MM.1S (cell line): ENCODE measurements around the gene CRYGA.
A peak's percentile ranks its signal among the peaks of the same experiment; 100 is the strongest.

Source experiments
- DNase-seq: peaks from one replicate; pipeline ENCODE4 v3.0.0-alpha.2; 2015
- H2AFZ ChIP-seq: fragments of 300-600 bp; sonication (generic); 2 replicates; pipeline ENCODE4 v1.6.0; 2016; ENCODE audit warnings: antibody characterized with exemption, low read length
- H3F3A ChIP-seq: fragments of 300-600 bp; sonication (generic); 2 replicates; pipeline ENCODE4 v1.6.1; 2016; ENCODE audit warnings: mild to moderate bottlenecking, antibody characterized with exemption, low read length, moderate library complexity, mixed read lengths; ENCODE audit not compliant: insufficient read depth
- H3K27ac ChIP-seq: fragments of 300-600 bp; sonication (generic); 2 replicates; pipeline ENCODE4 v1.5.1; 2016; ENCODE audit warnings: mild to moderate bottlenecking, low read length
- H3K27me3 ChIP-seq: fragments of 300-600 bp; sonication (generic); replicated peaks from 2 replicates; pipeline ENCODE4 v1.6.0; 2016; ENCODE audit warnings: low read length; ENCODE audit not compliant: insufficient read depth
- H3K36me3 ChIP-seq: fragments of 300-600 bp; sonication (generic); replicated peaks from 2 replicates; pipeline ENCODE4 v1.6.1; 2016; ENCODE audit warnings: mild to moderate bottlenecking, low read length, mixed read lengths; ENCODE audit not compliant: insufficient read depth
- H3K4me1 ChIP-seq: fragments of 300-600 bp; sonication (generic); 2 replicates; pipeline ENCODE4 v1.6.1; 2016; ENCODE audit warnings: low read length, mixed read lengths
- H3K4me2 ChIP-seq: fragments of 300-600 bp; sonication (generic); 2 replicates; pipeline ENCODE4 v1.6.0; 2016; ENCODE audit warnings: low read depth, low read length
- H3K4me3 ChIP-seq: fragments of 300-600 bp; sonication (generic); 2 replicates; pipeline ENCODE4 v1.5.1; 2016; ENCODE audit warnings: low read length, mixed read lengths
- H3K79me2 ChIP-seq: fragments of 300-600 bp; sonication (generic); 2 replicates; pipeline ENCODE4 v1.6.1; 2016; ENCODE audit warnings: mixed run types, low read length, mixed read lengths
- H3K9ac ChIP-seq: fragments of 300-600 bp; sonication (generic); 2 replicates; pipeline ENCODE4 v1.6.1; 2016; ENCODE audit warnings: low read length, mixed read lengths
- H3K9me2 ChIP-seq: fragments of 300-600 bp; sonication (generic); replicated peaks from 2 replicates; pipeline ENCODE4 v1.6.1; 2016; ENCODE audit warnings: mild to moderate bottlenecking, low read length, mixed read lengths; ENCODE audit not compliant: insufficient read depth
- H3K9me3 ChIP-seq: fragments of 300-600 bp; sonication (generic); replicated peaks from 2 replicates; pipeline ENCODE4 v1.6.1; 2016; ENCODE audit warnings: mild to moderate bottlenecking, low read length, mixed read lengths; ENCODE audit not compliant: insufficient read depth
- H4K20me1 ChIP-seq: fragments of 300-600 bp; sonication (generic); 2 replicates; pipeline ENCODE4 v1.6.1; 2016; ENCODE audit warnings: mild to moderate bottlenecking, low read length, moderate library complexity, mixed read lengths; ENCODE audit not compliant: insufficient read depth
- CTCF ChIP-seq: fragments of 300-600 bp; sonication (generic); IDR thresholded peaks from 2 replicates; pipeline ENCODE4 v1.5.1; 2016; ENCODE audit warnings: antibody characterized with exemption, low read length, mixed read lengths
- EZH2 ChIP-seq: fragments of 300-600 bp; sonication (generic); optimal IDR thresholded peaks from 2 replicates; pipeline ENCODE3; 2017; ENCODE audit warnings: low read depth, mild to moderate bottlenecking, antibody characterized with exemption, low read length, mixed read lengths
- EZH2phosphoT487 ChIP-seq: fragments of 300-600 bp; sonication (generic); IDR thresholded peaks from 2 replicates; pipeline ENCODE4 v1.6.1; 2018; ENCODE audit warnings: antibody characterized with exemption, low read length

The CRYGA gene

GRCh38 chr2:208135794-208136715 lies 27.3 kb downstream of the CRYGA start:
- H3K4me3 ChIP-seq = no peak overlapping the region
- H3K36me3 ChIP-seq = no peaks in the 10 kb centered on the region
- H4K20me1 ChIP-seq = no peaks in the 10 kb centered on the region
- no peaks in the 10 kb centered on the region for H3K79me2 ChIP-seq
- no peak for DNase-seq
- H2AFZ ChIP-seq = no peak overlapping the region
- H3K4me2 ChIP-seq = no peak overlapping the region
- 0 out of 2 replicates have a peak, but pooled peaks cover 3% of the 10 kb centered on the region for H3F3A ChIP-seq
- H3K9me3 ChIP-seq = no peaks in the 10 kb centered on the region
- H3K9ac ChIP-seq = no peak overlapping the region
- TF ChIP-seq CTCF (no peak), EZH2phosphoT487 (no peak), EZH2 (no peak)
- H3K9me2 ChIP-seq = no peaks in the 10 kb centered on the region
- H3K4me1 ChIP-seq = no peaks in the 10 kb centered on the region
- H3K27ac ChIP-seq = no peak overlapping the region
- H3K27me3 ChIP-seq = no peaks in the 10 kb centered on the region

- DNase-seq = peak; percentile 32
- Histone ChIP-seq H3K36me3 (no peaks in the 10 kb centered on the region), H3K27me3 (no peaks in the 10 kb centered on the region), H3K79me2 (no peaks in the 10 kb centered on the region), H3K4me2 (no peak overlapping the region), H3K4me3 (no peak overlapping the region), H3K9me3 (no peaks in the 10 kb centered on the region), H3K4me1 (no peaks in the 10 kb centered on the region), H3K9ac (no peak overlapping the region), H4K20me1 (no peaks in the 10 kb centered on the region), H3K27ac (no peak overlapping the region), H3K9me2 (no peaks in the 10 kb centered on the region), H3F3A (0 out of 2 replicates have a peak, but pooled peaks cover 3% of the 10 kb centered on the region), H2AFZ (no peak overlapping the region)
- no peak for TF ChIP-seq CTCF
- TF ChIP-seq EZH2 = no peak
- no peak for TF ChIP-seq EZH2phosphoT487
Measured at GRCh38 chr2:208134928-208135586, 28.3 kb downstream of the CRYGA start.

GRCh38 chr2:208130712-208131110 lies 32.7 kb downstream of the CRYGA start:
- DNase-seq = no peak
- H3K9me3 ChIP-seq = no peaks in the 10 kb centered on the region
- H3K27me3 ChIP-seq = no peaks in the 10 kb centered on the region
- H3K4me3 ChIP-seq = no peak overlapping the region
- H3K36me3 ChIP-seq = no peaks in the 10 kb centered on the region
- TF ChIP-seq EZH2 (no peak), EZH2phosphoT487 (no peak), CTCF (no peak)
- no peak overlapping the region for H3K9ac ChIP-seq
- 0 out of 2 replicates have a peak, but pooled peaks cover 3% of the 10 kb centered on the region for H3F3A ChIP-seq
- no peak overlapping the region for H3K4me2 ChIP-seq
- no peaks in the 10 kb centered on the region for H4K20me1 ChIP-seq
- no peaks in the 10 kb centered on the region for H3K79me2 ChIP-seq
- H3K27ac ChIP-seq = no peak overlapping the region
- no peaks in the 10 kb centered on the region for H3K9me2 ChIP-seq
- no peak overlapping the region for H2AFZ ChIP-seq
- H3K4me1 ChIP-seq = no peaks in the 10 kb centered on the region
